Suprapubic skin (tissue), 4 donors: Measurements from ENCODE around the gene SPTSSB. TPM values are rescaled to one million over a fixed set of nuclear protein-coding genes. Genes with fewer than 3 reads are reported as not detected.

ENCODE experiments used
- DNase-seq, 2 donors: peaks; one replicate each; pipeline ENCODE4 v3.0.0-alpha.2; 2019; ENCODE audit warnings: low spot score in 2 of 2
- H3K27ac ChIP-seq: fragments of 200-600 bp; sonication (generic); one replicate; pipeline ENCODE4 v1.5.1; 2019
- H3K27me3 ChIP-seq: fragments of 200-600 bp; sonication (generic); one replicate; pipeline ENCODE4 v1.5.1; 2019
- H3K36me3 ChIP-seq: fragments of 200-600 bp; sonication (generic); one replicate; pipeline ENCODE4 v1.5.1; 2019
- H3K4me1 ChIP-seq: fragments of 200-600 bp; sonication (generic); one replicate; pipeline ENCODE4 v1.5.1; 2019
- H3K4me3 ChIP-seq: fragments of 200-600 bp; sonication (generic); one replicate; pipeline ENCODE4 v1.5.1; 2019; ENCODE audit warnings: mild to moderate bottlenecking
- H3K9me3 ChIP-seq: fragments of 200-600 bp; sonication (generic); one replicate; pipeline ENCODE4 v1.5.1; 2019
- CTCF ChIP-seq, 2 donors: fragments of 200-600 bp in 1 of 2; fragments of 450-650 bp in 1 of 2; sonication (generic) in 1 of 2; IDR thresholded peaks; one replicate each; pipeline ENCODE4 v1.5.1; 2016 to 2019; ENCODE audit warnings: antibody characterized with exemption in 2 of 2, mild to moderate bottlenecking in 1 of 2, moderate library complexity in 1 of 2
- EP300 ChIP-seq: sonication (generic); formaldehyde crosslinking; IDR thresholded peaks from one replicate; pipeline ENCODE4 v1.6.1; 2017; ENCODE audit warnings: antibody characterized with exemption
- POLR2A ChIP-seq, 2 donors: fragments of 450-650 bp; IDR thresholded peaks; one replicate each; pipeline ENCODE4 v1.6.1; 2017; ENCODE audit warnings: antibody characterized with exemption in 2 of 2, mild to moderate bottlenecking in 2 of 2, moderate library complexity in 2 of 2
- POLR2AphosphoS5 ChIP-seq, 3 donors: sonication (generic); formaldehyde crosslinking; IDR thresholded peaks; one replicate each; pipeline ENCODE4 v1.6.1; 2017; ENCODE audit warnings: antibody characterized with exemption in 3 of 3
- WGBS: methylation state at CpG from one replicate; pipeline ENCODE4 v1.1.5; 2018; 5-methylcytosine and 5-hydroxymethylcytosine counted together
- total RNA-seq, 4 donors: library from RNA; depleted of rRNA; stranded (reverse); fragments of >200 nt; gene quantifications; one replicate each; pipeline ENCODE4 v1.1.0, GENCODE V29; 2016

The SPTSSB gene
- total RNA-seq, 4 donors from 2014 or later, result 46.1 to 140 (median 56.0) TPM

GRCh38 chr3:161401389-161401788, 30.1 kb upstream of the SPTSSB start:
- H3K36me3 ChIP-seq, result no peaks in the 10 kb centered on the region
- no peak overlapping the region for H3K27ac ChIP-seq
- no peak overlapping the region for H3K4me3 ChIP-seq
- no peak for DNase-seq
- TF ChIP-seq CTCF (IDR thresholded peaks at IDR 0.05) (no peak), POLR2AphosphoS5 (IDR thresholded peaks at IDR 0.05) (no peak), EP300 (no peak), POLR2A (IDR thresholded peaks at IDR 0.05) (no peak)
- no peaks in the 10 kb centered on the region for H3K27me3 ChIP-seq
- H3K4me1 ChIP-seq, result peaks cover 4% of the 10 kb centered on the region
- 73% methylated on average over 2 of the region's 2 CpGs for WGBS
- H3K9me3 ChIP-seq, result no peaks in the 10 kb centered on the region

- Histone ChIP-seq H3K4me1 (peaks cover 4% of the 10 kb centered on the region), H3K27ac (no peak overlapping the region), H3K9me3 (no peaks in the 10 kb centered on the region), H3K36me3 (no peaks in the 10 kb centered on the region), H3K4me3 (no peak overlapping the region), H3K27me3 (no peaks in the 10 kb centered on the region)
- WGBS, result 83% methylated on average over 4 of the region's 4 CpGs
- DNase-seq, result no peak
- TF ChIP-seq POLR2A (IDR thresholded peaks at IDR 0.05) (no peak), CTCF (IDR thresholded peaks at IDR 0.05) (no peak), EP300 (no peak), POLR2AphosphoS5 (IDR thresholded peaks at IDR 0.05) (no peak)
Observed at GRCh38 chr3:161400650-161401049, 29.3 kb upstream of the SPTSSB start.

- DNase-seq, result no peak
- TF ChIP-seq CTCF (IDR thresholded peaks at IDR 0.05) (no peak), EP300 (no peak), POLR2A (IDR thresholded peaks at IDR 0.05) (no peak), POLR2AphosphoS5 (IDR thresholded peaks at IDR 0.05) (no peak)
Observed at GRCh38 chr3:161395115-161396012, 24.0 kb upstream of the SPTSSB start.

GRCh38 chr3:161393803-161394202, 22.5 kb upstream of the SPTSSB start:
- Histone ChIP-seq H3K27ac (no peak overlapping the region), H3K4me1 (peaks cover 8% of the 10 kb centered on the region), H3K9me3 (no peaks in the 10 kb centered on the region), H3K4me3 (no peak overlapping the region), H3K36me3 (no peaks in the 10 kb centered on the region), H3K27me3 (no peaks in the 10 kb centered on the region)
- WGBS, result 64% methylated on average over 2 of the region's 2 CpGs
- TF ChIP-seq POLR2A (IDR thresholded peaks at IDR 0.05) (no peak), POLR2AphosphoS5 (IDR thresholded peaks at IDR 0.05) (no peak), EP300 (no peak), CTCF (IDR thresholded peaks at IDR 0.05) (no peak)
- DNase-seq, result no peak

More at GRCh38 chr3:161395115-161396012, 24.0 kb upstream of the SPTSSB start:
- 45% methylated on average over 6 of the region's 6 CpGs for WGBS
- H3K36me3 ChIP-seq, result no peaks in the 10 kb centered on the region
- no peaks in the 10 kb centered on the region for H3K27me3 ChIP-seq
- no peak overlapping the region for H3K27ac ChIP-seq
- peaks cover 8% of the 10 kb centered on the region for H3K4me1 ChIP-seq
- no peaks in the 10 kb centered on the region for H3K9me3 ChIP-seq
- no peak overlapping the region for H3K4me3 ChIP-seq

- no peak for DNase-seq
- no peaks in the 10 kb centered on the region for H3K27me3 ChIP-seq
- H3K27ac ChIP-seq, result no peak overlapping the region
- H3K9me3 ChIP-seq, result no peaks in the 10 kb centered on the region
- no peak overlapping the region for H3K4me3 ChIP-seq
- H3K4me1 ChIP-seq, result peaks cover 8% of the 10 kb centered on the region
- TF ChIP-seq POLR2AphosphoS5 (IDR thresholded peaks at IDR 0.05) (no peak), EP300 (no peak), CTCF (IDR thresholded peaks at IDR 0.05) (no peak), POLR2A (IDR thresholded peaks at IDR 0.05) (no peak)
- H3K36me3 ChIP-seq, result no peaks in the 10 kb centered on the region
Observed at GRCh38 chr3:161393310-161393709, 22.0 kb upstream of the SPTSSB start.
